SK-N-SH (cell line): ENCODE results near the gene SS18. TPM values are rescaled to one million over a fixed set of nuclear protein-coding genes. Genes with fewer than 3 reads are reported as not detected.
A peak's percentile ranks its signal among the peaks of the same experiment; 100 is the strongest.

Experiments used
- CTCF ChIA-PET: fragments of 300-600, 350-600 bp; formaldehyde crosslinking; extraction: SDS; loops from one replicate; lab custom pipeline; 2021; lab: Yijun Ruan, JAX
- POLR2A ChIA-PET: fragments of 350-600 bp; sonication (Branson Sonifier 250); formaldehyde crosslinking; extraction: SDS; loops from one replicate; lab custom pipeline; 2020; ENCODE audit warnings: antibody characterized with exemption, inconsistent platforms; lab: Yijun Ruan, JAX
- DNase-seq: peaks from one replicate; pipeline ENCODE4 v3.0.0; 2012
- H2AFZ ChIP-seq: fragments of 200-600 bp; sonication (generic); 2 replicates; pipeline ENCODE4 v1.8.1; 2016; ENCODE audit warnings: antibody characterized with exemption, mild to moderate bottlenecking, low read depth
- H3F3A ChIP-seq: fragments of 200-600 bp; sonication (generic); replicated peaks from 2 replicates; pipeline ENCODE3; 2016; ENCODE audit warnings: antibody characterized with exemption, mild to moderate bottlenecking; ENCODE audit not compliant: insufficient read depth
- H3K27ac ChIP-seq, 2 experiments: fragments of 200-500 bp in 1 of 2; fragments of 200-600 bp in 1 of 2; sonication (Bioruptor generic) in 1 of 2; sonication (generic), shearing (Covaris generic) in 1 of 2; 2 replicates each; pipeline versions ENCODE4 v1.5.1 to v1.6.1; 2014 to 2016; ENCODE audit warnings: low read depth in 2 of 2, inconsistent platforms in 1 of 2, low read length in 1 of 2, mild to moderate bottlenecking in 1 of 2, mixed read lengths in 1 of 2
- H3K27me3 ChIP-seq: fragments of 200-600 bp; sonication (generic), shearing (Covaris generic); 2 replicates; pipeline ENCODE4 v1.6.1; 2016; ENCODE audit warnings: mixed run types; ENCODE audit not compliant: insufficient read depth
- H3K36me3 ChIP-seq, 2 experiments: fragments of 200-500 bp in 1 of 2; fragments of 200-600 bp in 1 of 2; sonication (Bioruptor generic) in 1 of 2; sonication (generic) in 1 of 2; replicated peaks in 1 of 2; 2 replicates each; pipeline versions ENCODE3 to v1.5.1; 2014 to 2016; ENCODE audit warnings: low read length in 1 of 2, mild to moderate bottlenecking in 1 of 2; ENCODE audit not compliant: insufficient read depth in 2 of 2, control insufficient read depth in 1 of 2
- H3K4me1 ChIP-seq, 2 experiments: fragments of 200-500 bp in 1 of 2; fragments of 200-600 bp in 1 of 2; sonication (Bioruptor generic) in 1 of 2; sonication (generic), shearing (Covaris generic) in 1 of 2; 2 replicates each; pipeline versions ENCODE4 v1.5.1 to v1.6.1; 2014 to 2016; ENCODE audit warnings: low read depth in 1 of 2, low read length in 1 of 2, mixed run types in 1 of 2; ENCODE audit not compliant: insufficient read depth in 2 of 2, control insufficient read depth in 1 of 2
- H3K4me2 ChIP-seq: fragments of 200-600 bp; sonication (generic), shearing (Covaris generic); 2 replicates; pipeline ENCODE4 v1.6.1; 2017; ENCODE audit warnings: mixed run types
- H3K4me3 ChIP-seq, 2 experiments: fragments of 200-500 bp in 1 of 2; fragments of 200-600 bp in 1 of 2; sonication (Bioruptor generic) in 1 of 2; sonication (generic), shearing (Covaris generic) in 1 of 2; 2 replicates each; pipeline versions ENCODE4 v1.5.1 to v1.8.1; 2014 to 2016; ENCODE audit warnings: low read depth in 2 of 2, inconsistent platforms in 1 of 2, low read length in 1 of 2, mild to moderate bottlenecking in 1 of 2, mixed read lengths in 1 of 2, moderate library complexity in 1 of 2
- H3K79me2 ChIP-seq: fragments of 200-600 bp; sonication (generic); 2 replicates; pipeline ENCODE4 v1.8.1; 2017; ENCODE audit warnings: mild to moderate bottlenecking; ENCODE audit not compliant: insufficient read depth
- H3K9ac ChIP-seq: fragments of 200-600 bp; sonication (generic); 2 replicates; pipeline ENCODE4 v1.6.1; 2017; ENCODE audit warnings: mixed run types
- H3K9me2 ChIP-seq: fragments of 200-600 bp; sonication (generic); 2 replicates; pipeline ENCODE4 v1.6.1; 2017; ENCODE audit warnings: mixed run types
- H3K9me3 ChIP-seq: fragments of 200-600 bp; sonication (generic); 2 replicates; pipeline ENCODE4 v1.6.1; 2017; ENCODE audit warnings: mixed run types, mild to moderate bottlenecking, moderate library complexity
- H4K20me1 ChIP-seq: fragments of 200-600 bp; sonication (generic); 2 replicates; pipeline ENCODE4 v1.6.1; 2017; ENCODE audit warnings: mild to moderate bottlenecking, mixed run types; ENCODE audit not compliant: insufficient read depth
- ELF1 ChIP-seq: IDR thresholded peaks from 2 replicates; pipeline ENCODE4 v1.4.0; 2012
- EZH2phosphoT487 ChIP-seq: fragments of 200-600 bp; sonication (generic); IDR thresholded peaks from 2 replicates; pipeline ENCODE4 v1.6.1; 2017; ENCODE audit warnings: low read depth, mixed run types, mild to moderate bottlenecking, antibody characterized with exemption, moderate library complexity, borderline replicate concordance
- FOSL2 ChIP-seq: IDR thresholded peaks from 2 replicates; pipeline ENCODE4 v1.4.0; 2012; ENCODE audit warnings: low read depth, mild to moderate bottlenecking, moderate library complexity, borderline replicate concordance
- FOXM1 ChIP-seq: IDR thresholded peaks from 2 replicates; pipeline ENCODE4 v1.4.0; 2012; ENCODE audit warnings: low read depth, mild to moderate bottlenecking
- MEF2A ChIP-seq: IDR thresholded peaks from 2 replicates; pipeline ENCODE4 v1.4.0; 2012; ENCODE audit warnings: low read depth, borderline replicate concordance
- NRF1 ChIP-seq: IDR thresholded peaks from 2 replicates; pipeline ENCODE4 v1.6.1; 2012; ENCODE audit warnings: low read depth, mild to moderate bottlenecking, low read length
- POLR2AphosphoS5 ChIP-seq: IDR thresholded peaks from 2 replicates; pipeline ENCODE4 v1.6.1; 2012; ENCODE audit warnings: low read depth, low read length
- RAD21 ChIP-seq: IDR thresholded peaks from 2 replicates; pipeline ENCODE4 v1.6.1; 2012; ENCODE audit warnings: mild to moderate bottlenecking, low read length
- RCOR1 ChIP-seq: fragments of 150-350 bp; IDR thresholded peaks from 2 replicates; pipeline ENCODE4 v1.6.1; 2017; ENCODE audit warnings: antibody characterized with exemption, low read length
- SMC3 ChIP-seq: IDR thresholded peaks from 2 replicates; pipeline ENCODE4 v1.6.1; 2012; ENCODE audit warnings: low read depth, low read length, improper control_type of control experiment
- TAF1 ChIP-seq: IDR thresholded peaks from 2 replicates; pipeline ENCODE4 v1.6.1; 2012; ENCODE audit warnings: low read depth, mild to moderate bottlenecking, low read length, moderate library complexity, borderline replicate concordance
- TCF12 ChIP-seq: IDR thresholded peaks from 2 replicates; pipeline ENCODE4 v1.4.0; 2012
- TEAD4 ChIP-seq: IDR thresholded peaks from 2 replicates; pipeline ENCODE4 v1.4.0; 2012; ENCODE audit warnings: mild to moderate bottlenecking, borderline replicate concordance; ENCODE audit not compliant: insufficient read depth
- YY1 ChIP-seq: IDR thresholded peaks from 2 replicates; pipeline ENCODE4 v1.4.0; 2012; ENCODE audit warnings: low read depth, mild to moderate bottlenecking
- WGBS: methylation state at CpG from one replicate; pipeline ENCODE4 v1.1.6; 2017; ENCODE audit warnings: low lambda C conversion rate; 5-methylcytosine and 5-hydroxymethylcytosine counted together
- polyA plus RNA-seq, 3 experiments: library from polyadenylated mRNA; depleted of rRNA; stranded (reverse); fragments of >200 nt; gene quantifications; 2 replicates each; pipeline ENCODE4 v1.2.3, GENCODE V29; 2012
- TF ChIP-seq, protein P1 (sequence below): IDR thresholded peaks from 2 replicates; pipeline ENCODE4; 2012
- TF ChIP-seq, protein P2 (sequence below): fragments of 200-600 bp; sonication (generic); IDR thresholded peaks from 2 replicates; pipeline ENCODE4 v1.6.1; 2017; ENCODE audit warnings: antibody characterized with exemption, mild to moderate bottlenecking, moderate library complexity
- TF ChIP-seq, protein P3 (sequence below): fragments of 150-350 bp; IDR thresholded peaks from 2 replicates; pipeline ENCODE4 v1.6.1; 2016; ENCODE audit warnings: mild to moderate bottlenecking, low read depth, low read length

The SS18 gene
- polyA plus RNA-seq, 1 of the 3 experiments (the other 2 are of a cell fraction): 98.6 TPM

DNA sequence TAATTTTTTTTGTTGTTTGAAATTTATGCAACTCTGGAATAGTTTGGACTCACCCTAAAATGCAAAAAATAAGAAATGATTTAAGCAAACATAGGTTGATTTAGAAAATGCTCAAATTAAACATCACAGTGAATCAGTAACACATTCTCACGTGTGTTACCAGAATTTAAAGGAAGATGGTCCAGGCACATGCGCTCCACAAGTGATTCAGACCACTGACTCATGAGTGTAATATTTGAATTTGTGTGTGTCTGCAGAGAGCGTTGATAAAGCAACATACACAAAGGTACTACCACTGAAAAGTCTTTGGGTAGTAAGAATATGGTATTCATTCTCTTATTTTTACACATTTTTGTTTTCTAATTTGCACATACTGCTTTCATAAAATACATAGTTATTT, 7.9 kb downstream of the SS18 start:
- WGBS: 66% methylated on average over 3 of the region's 3 CpGs
- H3F3A ChIP-seq: peaks cover 3% of the 10 kb centered on the region
- peaks cover 100% of the 10 kb centered on the region for H3K79me2 ChIP-seq
- no peak overlapping the region for H3K27ac ChIP-seq
- ChIA-PET POLR2A (no interaction called here), CTCF (no interaction called here)
- H3K9me3 ChIP-seq: no peaks in the 10 kb centered on the region
- no peaks in the 10 kb centered on the region for H3K9me2 ChIP-seq
- no peak overlapping the region for H3K4me2 ChIP-seq
- H3K4me1 ChIP-seq: no peaks in the 10 kb centered on the region; a peak in 1 of 4 replicates
- H3K36me3 ChIP-seq: peaks cover 68 to 92% of the 10 kb centered on the region in 2 experiments
- no peak overlapping the region for H2AFZ ChIP-seq
- peak; percentile 6; the same call in 1 of the 2 replicates for TF ChIP-seq FOSL2
- TF ChIP-seq, protein P1, sequence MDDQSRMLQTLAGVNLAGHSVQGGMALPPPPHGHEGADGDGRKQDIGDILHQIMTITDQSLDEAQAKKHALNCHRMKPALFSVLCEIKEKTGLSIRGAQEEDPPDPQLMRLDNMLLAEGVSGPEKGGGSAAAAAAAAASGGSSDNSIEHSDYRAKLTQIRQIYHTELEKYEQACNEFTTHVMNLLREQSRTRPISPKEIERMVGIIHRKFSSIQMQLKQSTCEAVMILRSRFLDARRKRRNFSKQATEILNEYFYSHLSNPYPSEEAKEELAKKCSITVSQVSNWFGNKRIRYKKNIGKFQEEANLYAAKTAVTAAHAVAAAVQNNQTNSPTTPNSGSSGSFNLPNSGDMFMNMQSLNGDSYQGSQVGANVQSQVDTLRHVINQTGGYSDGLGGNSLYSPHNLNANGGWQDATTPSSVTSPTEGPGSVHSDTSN: no peak
- no peaks in the 10 kb centered on the region for H3K27me3 ChIP-seq
- H4K20me1 ChIP-seq: peaks cover 28% of the 10 kb centered on the region
- H3K9ac ChIP-seq: no peak overlapping the region
- DNase-seq: no peak
- no peak overlapping the region for H3K4me3 ChIP-seq

DNA sequence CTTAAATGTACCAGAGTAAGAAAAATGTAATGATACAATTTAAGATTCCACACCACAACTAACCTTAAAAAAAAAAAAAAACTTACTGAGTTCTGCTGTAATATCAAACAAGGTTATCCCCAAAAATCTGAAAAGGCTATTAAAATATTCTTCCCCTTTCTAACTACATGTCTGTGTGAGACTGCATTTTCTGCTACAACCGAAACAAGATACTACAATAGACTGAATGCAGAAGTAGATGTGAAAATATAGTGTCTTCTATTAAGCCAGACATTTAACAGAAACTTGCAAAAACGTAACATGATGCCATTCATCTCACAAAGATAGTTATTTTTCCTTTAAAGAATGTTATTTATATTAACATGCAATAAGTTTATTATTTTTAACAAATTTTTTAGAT, 16.2 kb downstream of the SS18 start:
- 91% methylated on average over 2 of the region's 2 CpGs for WGBS
- Histone ChIP-seq H3K79me2 (peaks cover 100% of the 10 kb centered on the region), H3K9me3 (0 out of 2 replicates have a peak, but pooled peaks cover 14% of the 10 kb centered on the region), H3K27me3 (no peaks in the 10 kb centered on the region), H3F3A (peaks cover 30% of the 10 kb centered on the region), H3K9ac (no peak overlapping the region), H3K4me1 (peaks cover 4 to 10% of the 10 kb centered on the region in 2 experiments; a peak in 2 of 4 replicates), H2AFZ (no peak overlapping the region), H3K4me3 (no peak overlapping the region), H3K9me2 (no peaks in the 10 kb centered on the region; the same call in 1 of the 2 replicates), H3K36me3 (peaks cover 74 to 97% of the 10 kb centered on the region in 2 experiments), H3K4me2 (no peak overlapping the region), H4K20me1 (peaks cover 13% of the 10 kb centered on the region), H3K27ac (no peak overlapping the region)
- POLR2A ChIA-PET: no interaction called here
- CTCF ChIA-PET: no interaction called here
- TF ChIP-seq, protein P2, sequence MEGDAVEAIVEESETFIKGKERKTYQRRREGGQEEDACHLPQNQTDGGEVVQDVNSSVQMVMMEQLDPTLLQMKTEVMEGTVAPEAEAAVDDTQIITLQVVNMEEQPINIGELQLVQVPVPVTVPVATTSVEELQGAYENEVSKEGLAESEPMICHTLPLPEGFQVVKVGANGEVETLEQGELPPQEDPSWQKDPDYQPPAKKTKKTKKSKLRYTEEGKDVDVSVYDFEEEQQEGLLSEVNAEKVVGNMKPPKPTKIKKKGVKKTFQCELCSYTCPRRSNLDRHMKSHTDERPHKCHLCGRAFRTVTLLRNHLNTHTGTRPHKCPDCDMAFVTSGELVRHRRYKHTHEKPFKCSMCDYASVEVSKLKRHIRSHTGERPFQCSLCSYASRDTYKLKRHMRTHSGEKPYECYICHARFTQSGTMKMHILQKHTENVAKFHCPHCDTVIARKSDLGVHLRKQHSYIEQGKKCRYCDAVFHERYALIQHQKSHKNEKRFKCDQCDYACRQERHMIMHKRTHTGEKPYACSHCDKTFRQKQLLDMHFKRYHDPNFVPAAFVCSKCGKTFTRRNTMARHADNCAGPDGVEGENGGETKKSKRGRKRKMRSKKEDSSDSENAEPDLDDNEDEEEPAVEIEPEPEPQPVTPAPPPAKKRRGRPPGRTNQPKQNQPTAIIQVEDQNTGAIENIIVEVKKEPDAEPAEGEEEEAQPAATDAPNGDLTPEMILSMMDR: no peak
- TF ChIP-seq RCOR1 (no peak), TAF1 (no peak), MEF2A (no peak), TCF12 (no peak)
- no peak for DNase-seq

DNA sequence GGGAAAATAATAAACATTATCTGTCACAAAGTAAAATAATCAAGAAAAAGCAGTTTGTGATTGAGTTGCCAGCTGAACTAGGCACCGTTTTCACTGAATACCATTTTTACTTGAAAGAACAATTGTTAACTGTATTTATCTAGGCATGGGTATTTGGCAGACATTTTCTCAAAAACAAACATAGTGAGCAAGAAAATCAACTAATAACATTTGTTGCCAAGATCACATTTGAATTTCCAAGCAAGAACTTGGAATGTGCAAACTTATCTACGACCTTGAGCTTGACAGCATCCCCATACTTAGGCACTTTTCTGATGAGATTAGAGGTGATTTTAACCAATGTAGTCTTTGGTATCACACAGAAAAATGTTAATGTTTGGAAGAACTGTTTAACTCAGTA, 16.7 kb downstream of the SS18 start:
- Histone ChIP-seq H3F3A (peaks cover 30% of the 10 kb centered on the region), H3K36me3 (peaks cover 79 to 98% of the 10 kb centered on the region in 2 experiments), H4K20me1 (peaks cover 11% of the 10 kb centered on the region), H3K27ac (peak overlapping the region in 1 of 2 experiments; percentile 6; a peak in 1 of 4 replicates), H3K9me3 (0 out of 2 replicates have a peak, but pooled peaks cover 14% of the 10 kb centered on the region), H3K79me2 (peaks cover 99% of the 10 kb centered on the region), H3K4me2 (no peak overlapping the region), H2AFZ (no peak overlapping the region), H3K4me1 (peaks cover 4 to 10% of the 10 kb centered on the region in 2 experiments; a peak in 2 of 4 replicates), H3K4me3 (no peak overlapping the region), H3K27me3 (no peaks in the 10 kb centered on the region), H3K9me2 (no peaks in the 10 kb centered on the region; the same call in 1 of the 2 replicates), H3K9ac (no peak overlapping the region)
- ChIA-PET POLR2A (no interaction called here), CTCF (no interaction called here)
- WGBS: 86% methylated on average over 2 of the region's 2 CpGs
- no peak for DNase-seq
- TF ChIP-seq EZH2phosphoT487: no peak
- TF ChIP-seq NRF1: no peak
- no peak for TF ChIP-seq YY1
- no peak for TF ChIP-seq FOXM1
- no peak for TF ChIP-seq RAD21
- TF ChIP-seq TEAD4: no peak
- no peak for TF ChIP-seq SMC3
- TF ChIP-seq, protein P3, sequence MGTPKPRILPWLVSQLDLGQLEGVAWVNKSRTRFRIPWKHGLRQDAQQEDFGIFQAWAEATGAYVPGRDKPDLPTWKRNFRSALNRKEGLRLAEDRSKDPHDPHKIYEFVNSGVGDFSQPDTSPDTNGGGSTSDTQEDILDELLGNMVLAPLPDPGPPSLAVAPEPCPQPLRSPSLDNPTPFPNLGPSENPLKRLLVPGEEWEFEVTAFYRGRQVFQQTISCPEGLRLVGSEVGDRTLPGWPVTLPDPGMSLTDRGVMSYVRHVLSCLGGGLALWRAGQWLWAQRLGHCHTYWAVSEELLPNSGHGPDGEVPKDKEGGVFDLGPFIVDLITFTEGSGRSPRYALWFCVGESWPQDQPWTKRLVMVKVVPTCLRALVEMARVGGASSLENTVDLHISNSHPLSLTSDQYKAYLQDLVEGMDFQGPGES: no peak
- TF ChIP-seq FOSL2: no peak
- no peak for TF ChIP-seq RCOR1
- TF ChIP-seq POLR2AphosphoS5: no peak
- no peak for TF ChIP-seq ELF1
